Embryonic facial prominence (tissue), 1 donor: ENCODE measurements around the gene ARSK.

ENCODE experiments used
- DNase-seq: peaks from one replicate; pipeline ENCODE4 v3.0.0-alpha.2; 2016; ENCODE audit errors: extremely low spot score

The ARSK gene

DNA sequence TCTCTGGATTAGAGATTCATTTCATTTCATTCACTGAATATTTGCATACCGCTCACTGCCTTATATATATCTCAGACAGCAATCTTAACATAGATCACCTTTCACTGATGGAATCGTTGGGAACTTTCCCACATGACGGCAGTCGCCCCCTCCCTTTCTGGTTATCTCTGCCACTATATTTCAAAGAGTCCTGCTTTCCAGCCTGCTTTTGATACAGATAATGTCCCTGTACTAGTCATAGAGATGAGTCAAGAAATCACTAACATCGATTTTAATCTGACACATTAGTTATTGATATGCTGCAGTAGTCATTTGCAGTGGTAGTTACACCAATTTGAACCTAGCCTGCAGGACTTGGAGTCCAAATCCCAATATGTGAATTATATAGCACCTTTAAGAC, 8.5 kb downstream of the ARSK start:
- DNase-seq = no peak

- no peak for DNase-seq
Observed at GRCh38 chr5:95564450-95564849, 9.5 kb downstream of the ARSK start.

GRCh38 chr5:95565280-95565920, 10.5 kb downstream of the ARSK start:
- DNase-seq = no peak

GRCh38 chr5:95572016-95572415, 17.1 kb downstream of the ARSK start:
- DNase-seq = no peak

DNA sequence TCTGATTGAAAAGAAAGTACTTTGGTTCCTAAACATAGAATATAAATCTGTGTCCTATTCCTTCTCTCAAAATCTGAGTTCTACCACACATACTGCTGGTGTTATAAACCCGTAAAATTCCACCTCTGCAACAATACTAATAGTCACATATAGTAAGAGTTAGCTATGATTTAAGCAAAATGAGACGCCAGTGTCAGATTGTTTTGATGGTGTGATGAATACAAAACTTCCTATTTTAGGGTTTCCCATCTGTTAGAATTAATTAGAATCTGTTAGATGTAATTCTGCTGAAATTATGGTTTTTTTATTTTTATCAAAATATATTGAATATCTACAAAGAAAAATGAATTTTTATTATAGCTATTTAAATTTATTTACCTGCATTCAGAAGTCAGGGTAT, 26.7 kb downstream of the ARSK start:
- DNase-seq = no peak

DNA sequence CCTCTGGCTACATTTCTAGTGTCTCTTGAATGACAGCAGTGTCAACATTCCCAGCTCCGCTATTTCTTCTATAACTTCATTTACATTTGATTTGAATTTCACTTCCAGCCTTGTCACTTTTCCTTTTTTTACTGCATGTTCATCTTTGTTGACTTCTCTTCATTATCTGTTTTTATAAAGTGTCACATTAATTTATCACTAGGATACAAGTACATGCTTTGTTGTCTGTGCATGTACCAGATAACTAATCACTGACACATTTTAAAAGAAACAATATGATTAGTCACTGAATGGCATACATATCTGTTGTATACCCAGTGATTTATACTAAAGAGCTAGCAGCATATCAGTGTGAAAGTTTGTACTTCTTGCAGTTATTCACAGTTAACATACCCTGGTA, 29.1 kb downstream of the ARSK start:
- no peak for DNase-seq

DNA sequence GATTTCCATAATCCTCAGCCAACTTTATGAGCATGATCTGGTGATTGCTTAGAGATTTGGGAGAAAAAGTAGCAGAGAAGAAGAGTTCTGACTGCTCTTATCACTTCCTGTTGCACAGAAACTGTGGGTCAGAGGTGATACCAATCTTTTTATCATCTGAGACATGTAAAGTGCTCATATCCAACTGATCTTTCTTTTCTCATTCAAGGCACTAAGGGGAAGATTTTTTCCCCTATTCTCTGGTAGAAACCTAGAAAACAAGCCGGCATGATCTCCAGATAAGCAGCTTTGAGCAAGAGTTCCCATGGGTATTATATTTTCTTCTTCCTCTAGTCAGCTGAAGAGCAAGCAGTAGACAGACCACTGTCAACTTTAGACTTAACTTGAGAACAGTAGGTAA, 36.0 kb downstream of the ARSK start:
- no peak for DNase-seq

- no peak for DNase-seq
Observed at GRCh38 chr5:95591490-95591901, 36.6 kb downstream of the ARSK start.

GRCh38 chr5:95595289-95595931, 40.5 kb downstream of the ARSK start:
- DNase-seq = no peak

DNA sequence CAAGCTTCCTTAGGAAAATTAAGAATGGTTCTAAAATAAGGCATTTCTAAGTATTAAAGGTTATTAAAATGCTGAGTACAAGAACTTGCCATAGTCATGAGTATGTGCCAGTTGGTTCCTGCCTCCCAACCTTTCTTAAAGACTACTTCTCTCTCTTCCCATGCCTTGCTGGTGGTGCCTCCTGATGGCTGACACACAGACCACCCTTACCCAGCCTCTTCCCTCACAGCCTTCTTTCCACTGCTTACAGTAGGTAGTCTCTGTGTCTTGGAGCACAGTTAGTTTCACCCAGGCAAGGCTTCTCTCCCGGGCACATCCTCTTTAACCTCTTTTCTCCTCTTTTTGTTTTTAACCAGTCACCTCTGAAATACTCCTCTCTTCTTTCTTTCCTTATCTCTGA, 44.4 kb downstream of the ARSK start:
- DNase-seq = no peak

- DNase-seq = no peak
Observed at GRCh38 chr5:95600557-95600956, 45.7 kb downstream of the ARSK start.

DNA sequence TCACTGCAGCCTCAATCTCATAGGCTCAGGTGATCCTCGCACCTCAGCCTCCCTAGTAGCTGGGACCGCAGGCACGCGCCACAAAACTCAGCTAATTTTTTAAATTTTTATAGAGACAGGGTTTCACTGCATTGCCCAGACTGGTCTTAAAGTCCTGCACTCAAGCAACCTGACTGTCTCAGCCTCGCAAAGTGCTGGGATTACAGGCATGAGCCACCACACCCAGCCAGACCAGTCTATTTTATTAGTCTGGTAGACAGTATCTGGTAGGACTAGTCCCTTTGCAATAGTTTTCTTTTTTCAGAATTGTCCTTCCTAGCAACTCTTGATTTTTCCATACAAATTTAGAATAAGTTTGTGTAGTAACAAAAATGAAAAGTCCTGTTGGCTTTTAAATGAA, 50.9 kb downstream of the ARSK start:
- DNase-seq = no peak

- DNase-seq = no peak
Observed at GRCh38 chr5:95606419-95606818, 51.5 kb downstream of the ARSK start.

DNA sequence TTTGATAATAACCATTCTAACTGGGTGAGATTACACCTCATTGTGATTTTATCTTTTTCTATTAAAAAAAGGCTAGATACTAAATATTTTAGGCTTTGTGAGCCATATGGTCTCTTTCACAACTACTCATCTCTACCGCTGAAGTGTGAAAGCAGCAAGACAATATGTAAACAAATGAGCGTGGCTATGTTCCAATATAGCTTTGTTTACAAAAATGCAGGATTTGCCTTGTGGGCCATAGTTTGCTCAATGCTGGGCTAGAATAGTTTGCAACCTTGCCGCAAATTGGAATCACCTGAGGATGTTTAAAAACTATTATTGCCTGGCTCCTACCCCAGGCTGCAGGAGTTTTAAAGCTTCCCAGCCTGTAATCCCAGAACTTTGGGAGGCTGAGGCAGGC, 54.8 kb downstream of the ARSK start:
- no peak for DNase-seq

GRCh38 chr5:95610546-95610945, 55.6 kb downstream of the ARSK start:
- DNase-seq = no peak

DNA sequence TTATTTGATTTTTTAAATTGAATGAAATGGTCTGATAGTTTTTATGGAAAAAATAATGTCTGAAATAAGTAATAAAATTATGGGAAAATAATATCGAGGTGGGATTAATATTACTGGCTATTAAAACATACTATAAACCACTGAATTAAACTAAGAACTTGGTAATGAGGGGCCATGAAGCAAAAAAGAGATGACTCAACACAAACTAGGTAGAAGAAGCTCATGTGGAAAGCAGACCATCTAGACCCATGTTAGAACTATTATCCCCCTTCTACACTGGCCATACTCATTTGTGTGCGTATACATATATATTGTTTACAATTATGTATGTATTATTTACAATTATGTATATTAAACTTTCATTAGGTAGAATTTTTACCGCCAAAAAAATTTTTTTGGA, 56.5 kb downstream of the ARSK start:
- DNase-seq = no peak

DNA sequence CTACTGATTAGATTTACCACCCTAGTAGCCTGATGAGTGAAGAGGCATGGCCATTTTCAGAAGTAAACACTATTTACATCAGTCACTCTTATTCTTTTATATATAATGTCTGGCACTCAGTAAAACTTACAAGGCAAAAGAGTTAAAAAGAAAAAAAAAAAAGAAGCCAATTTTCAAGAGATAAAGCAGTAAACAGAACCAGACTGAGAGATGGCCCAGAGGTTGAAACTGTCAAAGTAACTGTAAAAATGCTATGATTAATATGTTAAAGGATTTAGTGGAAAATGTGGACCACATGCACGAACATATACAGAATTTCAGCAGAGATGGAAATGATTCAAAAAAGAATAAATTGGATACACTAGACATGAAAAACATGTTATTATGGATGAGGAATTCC, 58.6 kb downstream of the ARSK start:
- no peak for DNase-seq

DNA sequence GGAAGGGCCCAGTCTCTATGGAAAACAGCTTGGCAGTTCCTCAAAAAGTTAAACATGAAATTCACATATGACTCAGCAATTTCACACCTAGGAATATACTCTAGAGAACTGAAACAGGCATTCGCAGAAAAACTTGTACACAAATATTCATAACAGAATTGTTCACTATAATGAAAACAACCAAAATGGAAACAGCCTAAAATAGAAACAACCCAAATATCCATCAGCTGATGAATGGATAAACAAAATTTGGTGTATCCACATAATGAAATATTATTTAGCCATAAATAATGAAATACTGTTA, 60.2 kb downstream of the ARSK start:
- DNase-seq = no peak

DNA sequence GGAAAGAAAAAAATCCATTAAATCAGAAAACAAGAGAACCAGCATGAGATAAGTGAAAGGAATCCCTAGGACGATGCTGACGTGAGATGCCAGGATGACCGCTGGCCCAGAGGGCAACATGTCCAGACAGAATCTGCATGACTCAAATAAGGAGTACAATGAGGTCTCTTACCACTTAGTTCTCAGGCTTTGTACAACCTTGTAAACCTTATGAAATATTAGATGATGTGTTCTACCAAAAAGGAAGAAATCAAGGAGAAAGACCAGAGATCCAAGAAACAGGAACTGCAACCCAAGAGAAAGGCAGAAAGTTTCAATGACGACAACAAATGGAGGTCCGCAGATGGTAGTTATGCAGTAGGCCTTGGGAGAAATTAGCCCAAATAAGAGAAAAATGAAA, 62.2 kb downstream of the ARSK start:
- DNase-seq = no peak

GRCh38 chr5:95619096-95619495, 64.2 kb downstream of the ARSK start:
- DNase-seq = no peak

GRCh38 chr5:95619514-95620029, 64.7 kb downstream of the ARSK start:
- no peak for DNase-seq

DNA sequence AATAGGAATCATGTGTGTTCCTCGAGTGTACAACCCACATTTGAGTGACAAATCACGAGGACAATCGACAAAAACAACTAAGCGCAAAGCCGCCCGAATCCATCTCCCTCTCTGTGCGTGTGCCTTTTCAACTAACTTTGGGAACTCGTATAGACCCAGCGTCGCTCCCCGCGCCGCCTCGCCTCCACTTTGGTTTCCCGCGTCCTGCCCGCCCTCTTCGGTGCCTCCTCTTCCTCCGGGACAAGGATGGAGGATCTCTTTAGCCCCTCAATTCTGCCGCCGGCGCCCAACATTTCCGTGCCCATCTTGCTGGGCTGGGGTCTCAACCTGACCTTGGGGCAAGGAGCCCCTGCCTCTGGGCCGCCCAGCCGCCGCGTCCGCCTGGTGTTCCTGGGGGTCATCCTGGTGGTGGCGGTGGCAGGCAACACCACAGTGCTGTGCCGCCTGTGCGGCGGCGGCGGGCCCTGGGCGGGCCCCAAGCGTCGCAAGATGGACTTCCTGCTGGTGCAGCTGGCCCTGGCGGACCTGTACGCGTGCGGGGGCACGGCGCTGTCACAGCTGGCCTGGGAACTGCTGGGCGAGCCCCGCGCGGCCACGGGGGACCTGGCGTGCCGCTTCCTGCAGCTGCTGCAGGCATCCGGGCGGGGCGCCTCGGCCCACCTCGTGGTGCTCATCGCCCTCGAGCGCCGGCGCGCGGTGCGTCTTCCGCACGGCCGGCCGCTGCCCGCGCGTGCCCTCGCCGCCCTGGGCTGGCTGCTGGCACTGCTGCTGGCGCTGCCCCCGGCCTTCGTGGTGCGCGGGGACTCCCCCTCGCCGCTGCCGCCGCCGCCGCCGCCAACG, 65.3 kb downstream of the ARSK start, which contains the start of gene GPR150:
Gene GPR150, plus strand, starts transcription at position 58 of the 840 bp plus-strand sequence. Its CDS starts 189 bp downstream, at position 247.
- DNase-seq = no peak
